HG03469 (cell line): ENCODE results near the gene MEOX1.
"Not testable (repeated sequence)": the region's sequence is repeated elsewhere in the genome, so short reads cannot be mapped to it uniquely, and the experiment has no call there.

Experiments
- ATAC-seq: cut with Tn5 transposase; IDR thresholded peaks from one replicate; pipeline ENCODE4 v1.9.1; 2021; ENCODE audit warnings: mild to moderate bottlenecking, moderate library complexity, moderate number of reproducible peaks; ENCODE audit not compliant: unreplicated experiment

Gene MEOX1

DNA sequence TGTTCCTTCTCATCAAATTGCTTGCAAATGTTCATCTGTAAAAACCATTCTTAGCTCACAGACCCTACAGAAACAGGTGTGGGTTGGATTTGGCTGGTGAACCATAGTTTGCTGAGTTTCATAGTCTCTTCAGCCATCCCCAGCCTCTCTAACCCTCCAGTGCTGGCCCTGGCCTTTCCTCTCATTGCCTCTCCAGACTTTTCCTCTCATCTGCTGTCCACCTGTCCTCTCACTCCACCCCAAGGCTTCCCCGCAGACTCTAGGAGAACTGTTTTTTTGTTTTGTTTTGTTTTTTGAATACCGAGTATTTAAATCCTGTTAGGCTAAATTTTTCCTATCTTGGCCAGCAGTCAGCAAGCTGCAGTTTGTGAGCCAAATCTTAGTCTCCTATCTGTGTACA lies 41.1 kb downstream of the MEOX1 start:
- ATAC-seq = no peak

DNA sequence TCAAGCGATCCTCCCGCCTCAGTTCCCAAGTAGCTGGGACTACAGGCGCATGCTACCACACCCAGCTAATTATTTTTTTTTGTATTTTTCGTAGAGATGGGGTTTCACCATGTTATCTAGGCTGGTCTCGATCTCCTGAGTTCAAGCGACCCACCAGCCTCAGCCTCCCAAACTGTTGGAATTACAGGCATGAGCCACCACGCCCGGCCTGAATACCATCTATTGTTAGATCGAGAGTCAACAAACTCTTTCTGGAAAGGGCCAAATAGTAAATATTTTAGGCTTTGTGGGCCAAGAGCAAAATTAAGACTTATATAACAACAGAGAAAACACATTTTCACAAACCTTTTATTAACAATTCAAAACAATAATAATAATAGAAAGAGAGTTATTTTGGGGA lies 41.6 kb downstream of the MEOX1 start:
- no peak for ATAC-seq

DNA sequence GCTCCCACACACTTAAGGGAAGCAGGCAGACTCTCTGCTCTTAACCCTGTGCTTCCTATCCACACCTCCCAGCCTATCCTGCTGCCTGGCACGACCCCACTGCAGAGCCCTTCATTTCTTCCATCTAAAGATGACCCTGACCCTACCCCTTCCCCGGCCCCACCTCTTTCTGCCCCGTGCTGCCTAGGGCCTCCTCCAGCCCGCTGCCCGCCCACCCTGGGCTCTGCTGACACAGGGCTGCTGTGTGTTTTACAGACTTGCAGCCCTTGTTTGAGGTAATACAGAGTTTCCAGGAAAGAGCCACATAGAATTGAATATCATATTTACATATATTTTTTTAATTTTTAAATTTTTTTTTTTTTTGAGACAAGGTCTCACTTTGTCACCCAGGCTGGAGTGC lies 42.0 kb downstream of the MEOX1 start:
- no peak for ATAC-seq

DNA sequence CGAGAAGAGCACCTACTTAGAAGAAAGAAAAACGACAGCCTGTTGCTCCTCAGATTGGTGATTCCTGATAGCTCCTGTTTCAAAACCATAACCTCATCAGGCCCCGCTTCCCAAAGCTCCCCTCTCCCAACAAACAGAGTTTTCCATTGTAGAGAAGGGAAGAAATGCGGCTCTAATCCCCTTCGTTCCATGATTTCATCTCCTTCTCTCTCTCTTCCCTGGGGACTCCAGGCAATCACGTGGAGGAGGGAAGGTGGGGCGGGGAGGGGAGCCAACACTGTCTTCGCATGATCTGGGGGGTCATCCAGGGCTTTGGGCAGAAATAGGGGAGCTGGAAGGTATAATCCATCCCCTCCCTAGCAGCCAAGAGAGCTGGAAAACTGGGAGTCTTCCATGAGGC lies 43.4 kb downstream of the MEOX1 start:
- ATAC-seq = no peak

DNA sequence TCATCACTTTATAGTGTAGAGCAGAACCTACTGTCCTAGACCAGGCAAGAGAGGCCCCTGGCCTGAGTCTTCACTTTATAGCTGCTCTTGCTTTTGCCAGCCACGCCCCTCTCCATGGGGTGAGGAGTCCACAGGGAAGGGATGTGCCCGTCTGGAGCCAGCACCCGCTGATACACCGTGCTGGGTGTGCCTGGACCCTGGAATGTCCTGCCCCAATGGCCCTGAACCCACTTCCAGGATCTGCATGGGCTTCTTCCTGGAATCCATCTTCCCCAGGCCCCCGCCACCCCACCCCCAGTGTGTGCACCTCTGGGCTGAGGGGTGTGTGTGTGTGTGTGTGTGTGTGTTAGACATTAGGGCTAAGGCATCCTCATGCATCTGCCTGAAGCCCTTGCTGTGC lies 44.9 kb downstream of the MEOX1 start:
- ATAC-seq = no peak

DNA sequence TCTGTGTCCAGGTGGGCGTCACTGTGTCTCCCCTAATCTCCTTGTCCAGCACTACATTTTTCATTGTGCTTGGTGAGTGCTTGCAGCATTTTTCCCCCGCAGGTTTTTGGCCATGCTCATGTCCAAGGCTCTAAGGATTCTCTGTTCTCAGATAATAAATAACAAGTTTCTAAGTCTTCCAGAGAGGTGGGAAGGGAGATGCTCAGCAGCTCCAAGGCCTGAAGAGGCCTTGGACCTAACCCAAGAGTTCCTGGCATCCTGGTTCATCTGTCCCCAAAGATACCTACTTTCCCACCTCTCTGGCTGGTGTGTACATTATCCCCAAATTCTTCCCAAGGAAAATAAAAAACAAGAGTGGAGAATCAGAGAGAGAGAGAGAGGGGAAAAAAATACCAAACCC lies 45.3 kb downstream of the MEOX1 start:
- ATAC-seq = no peak

DNA sequence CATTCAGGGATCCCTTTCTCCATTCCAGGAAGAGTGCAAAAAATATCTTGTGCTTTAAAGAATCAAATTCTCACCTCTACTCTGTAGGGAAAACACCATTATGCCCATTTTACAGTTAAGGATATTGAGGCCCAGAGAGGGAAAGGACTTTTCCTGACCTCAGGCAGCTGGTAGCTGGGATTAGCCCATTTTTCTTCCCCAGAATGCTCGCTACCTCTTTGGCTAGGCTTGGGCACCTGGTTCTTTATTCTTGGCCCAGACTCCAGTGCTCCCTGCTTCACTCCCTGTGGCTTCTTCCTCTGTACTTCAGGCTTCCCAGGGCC lies 45.7 kb downstream of the MEOX1 start:
- ATAC-seq = no peak

DNA sequence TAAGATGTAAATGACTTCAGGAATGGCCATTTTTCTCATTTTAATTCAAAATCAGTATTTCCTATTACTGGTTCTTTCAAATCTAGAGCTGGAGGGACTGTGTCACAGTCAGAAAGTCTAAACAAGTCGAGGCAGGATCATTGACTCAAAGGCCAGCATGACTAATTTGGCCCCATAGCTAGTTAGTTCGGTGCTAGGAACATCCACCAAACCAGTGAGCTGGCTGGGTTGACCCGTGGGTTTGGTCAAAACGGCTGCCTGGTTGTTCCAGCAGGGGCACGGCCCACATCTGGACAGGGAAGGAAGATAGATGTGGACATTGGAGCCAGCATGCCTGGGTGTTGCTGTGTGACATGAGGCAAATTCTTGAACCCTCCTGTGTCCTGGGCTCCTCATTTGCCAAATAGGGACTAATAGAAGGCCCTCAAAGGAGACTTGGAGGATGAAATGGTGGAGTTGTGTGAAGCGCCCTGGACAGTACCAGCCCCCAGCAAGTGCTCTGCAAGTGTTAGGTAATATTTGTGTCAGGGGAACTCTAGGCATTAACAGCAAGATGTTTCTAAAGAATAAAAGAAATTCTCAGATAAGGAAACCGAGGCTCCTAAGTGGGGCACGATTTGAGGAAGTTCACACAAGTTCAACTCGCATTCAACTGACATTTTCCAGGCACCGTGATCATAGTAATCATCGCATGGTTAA lies 46.2 kb downstream of the MEOX1 start:
- no peak for ATAC-seq

DNA sequence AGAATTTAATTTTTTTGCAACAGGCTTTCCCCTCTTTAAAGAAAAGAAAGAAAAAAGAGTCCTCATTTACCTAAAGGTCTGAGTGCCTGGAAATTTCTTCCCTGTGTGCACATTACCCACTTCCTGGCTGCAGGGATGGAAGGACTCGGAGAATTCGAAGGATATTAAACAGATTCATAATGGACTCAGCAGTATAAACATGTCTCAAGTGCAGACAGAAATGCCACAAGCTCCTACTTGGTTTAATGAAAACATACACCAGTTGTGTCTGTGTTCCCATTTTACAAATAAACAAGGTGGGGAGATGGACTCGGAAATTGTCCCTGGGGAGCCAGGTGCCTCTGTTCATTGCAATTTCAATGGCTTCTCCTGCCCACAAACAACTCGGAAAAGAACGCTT lies 47.2 kb downstream of the MEOX1 start:
- ATAC-seq = no peak

DNA sequence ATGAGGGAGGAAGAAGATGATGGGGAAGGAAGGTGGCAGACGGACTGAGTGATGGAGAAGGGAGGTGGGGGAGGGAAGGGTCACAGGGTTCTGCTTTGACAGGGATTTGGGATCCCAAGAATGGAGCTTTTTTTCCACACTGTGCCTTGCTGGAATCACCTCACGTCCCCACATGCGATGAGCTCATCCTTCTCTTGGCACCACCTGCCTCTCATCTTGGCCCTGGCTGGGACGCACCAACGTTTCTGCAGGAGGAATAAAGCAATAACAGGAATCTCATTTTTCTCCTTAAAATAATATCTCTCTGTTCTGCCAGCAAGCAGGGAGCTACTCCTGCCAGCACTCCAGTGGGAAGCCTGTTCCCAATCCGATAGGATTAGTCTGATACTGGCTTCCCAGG lies 47.8 kb downstream of the MEOX1 start:
- ATAC-seq = no peak

DNA sequence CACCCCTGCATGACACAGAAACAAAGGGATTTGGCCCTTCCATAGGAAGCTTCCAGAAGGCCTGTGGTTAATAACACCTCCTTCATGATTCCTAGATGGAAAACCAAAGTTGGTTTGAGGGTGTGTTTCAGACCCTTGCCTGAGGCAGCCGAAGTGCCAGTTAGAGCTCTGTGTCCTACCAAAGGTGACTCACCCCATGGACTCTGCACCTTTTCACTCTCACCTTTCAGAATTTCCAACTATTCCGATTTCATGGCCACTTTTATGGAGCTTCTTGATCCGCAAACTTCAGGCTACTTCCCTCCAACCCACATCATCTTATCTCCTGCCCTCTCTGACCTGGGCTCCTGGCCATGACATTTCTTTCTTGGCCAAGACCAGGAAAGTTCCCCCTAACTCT lies 49.2 kb downstream of the MEOX1 start:
- ATAC-seq = no peak

DNA sequence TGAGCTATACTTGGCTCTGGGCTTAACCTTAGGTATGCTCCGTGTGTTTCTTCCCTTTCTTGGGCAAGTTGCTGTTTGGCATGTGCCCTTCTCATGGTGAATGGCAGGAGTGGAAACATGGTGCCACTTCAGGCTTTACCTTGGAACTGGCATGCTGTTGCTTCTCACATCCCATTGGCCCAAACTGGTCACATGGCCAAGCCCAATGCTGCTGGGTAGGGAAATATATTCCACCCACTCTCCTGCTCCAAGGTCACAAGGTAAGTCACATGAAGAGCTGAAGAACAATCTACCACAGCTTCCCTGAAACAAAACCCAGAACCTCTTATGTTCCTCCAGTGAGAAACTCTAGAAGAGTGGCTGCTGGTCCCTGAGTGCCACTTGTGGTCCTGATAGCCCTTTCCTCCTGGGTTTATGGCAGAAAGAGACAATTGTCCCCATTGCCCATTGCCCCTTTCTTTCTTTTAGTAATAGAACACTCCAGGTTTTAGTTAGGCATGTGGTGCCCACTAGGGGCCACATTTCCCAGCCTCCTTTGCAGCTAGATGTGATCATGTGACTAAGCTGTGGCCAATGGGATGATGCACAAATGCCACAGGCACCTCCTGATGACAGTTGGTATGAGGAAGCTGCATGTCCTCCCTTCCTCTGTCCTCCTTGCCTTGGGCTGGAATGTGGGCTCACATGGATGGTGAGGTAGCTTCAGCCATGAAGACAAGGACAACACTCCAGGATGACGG lies 50.3 kb downstream of the MEOX1 start:
- no peak for ATAC-seq

DNA sequence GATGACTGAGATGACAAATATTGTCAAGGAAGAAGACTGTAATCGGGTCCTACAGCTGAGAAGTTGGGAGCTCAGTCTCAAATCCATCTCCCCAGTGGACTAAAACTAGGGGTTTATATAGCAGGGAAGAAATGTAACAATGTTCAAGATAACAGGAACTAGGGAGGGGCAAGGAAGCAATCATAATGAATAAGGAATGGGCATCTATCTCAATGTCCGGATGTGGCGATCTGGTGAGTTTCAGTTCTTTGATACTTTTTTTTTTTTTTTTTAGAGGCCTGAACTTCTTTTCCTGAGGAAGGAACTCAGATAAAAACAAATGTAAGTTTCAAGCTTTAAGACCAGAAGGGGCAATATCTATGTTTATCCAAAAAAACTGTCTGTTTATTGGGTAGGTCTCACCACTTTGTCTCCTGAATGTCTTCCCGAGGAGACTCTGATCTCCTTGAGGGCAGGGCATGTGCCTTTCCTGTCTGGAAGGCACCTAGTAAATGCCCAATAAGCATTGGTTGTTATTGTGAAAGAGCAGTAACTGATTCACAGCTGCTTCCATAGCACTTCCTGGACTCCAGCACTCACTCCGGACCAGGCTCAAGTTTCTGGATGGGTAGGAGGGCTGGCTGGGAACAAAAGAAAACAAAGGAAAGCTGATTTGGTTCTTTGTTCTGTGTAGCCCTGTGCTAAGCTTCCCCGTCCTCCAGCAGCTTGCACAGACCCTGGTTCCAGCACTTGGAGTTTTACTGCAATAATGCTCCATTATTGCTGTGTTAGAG lies 51.9 kb downstream of the MEOX1 start:
- no peak for ATAC-seq

DNA sequence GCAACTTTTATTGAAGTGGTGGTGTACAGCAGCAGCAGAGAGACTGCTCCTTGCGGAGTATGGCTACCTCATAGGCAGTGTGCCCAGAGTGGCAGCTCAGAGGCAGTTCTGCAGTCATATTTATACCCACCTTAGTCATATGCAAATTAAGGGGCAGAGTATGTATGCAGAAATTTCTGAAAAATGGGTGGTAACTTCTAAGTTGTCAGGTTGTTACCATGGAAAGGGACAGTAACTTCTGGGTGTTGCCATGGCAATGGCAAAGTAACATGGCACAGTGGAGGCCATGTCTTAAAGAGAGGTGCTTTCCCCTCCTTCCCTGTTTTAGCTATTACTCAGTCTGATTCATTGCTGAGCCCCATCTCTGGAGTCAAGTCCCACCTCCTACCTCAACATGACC lies 53.4 kb downstream of the MEOX1 start:
- ATAC-seq = no peak

DNA sequence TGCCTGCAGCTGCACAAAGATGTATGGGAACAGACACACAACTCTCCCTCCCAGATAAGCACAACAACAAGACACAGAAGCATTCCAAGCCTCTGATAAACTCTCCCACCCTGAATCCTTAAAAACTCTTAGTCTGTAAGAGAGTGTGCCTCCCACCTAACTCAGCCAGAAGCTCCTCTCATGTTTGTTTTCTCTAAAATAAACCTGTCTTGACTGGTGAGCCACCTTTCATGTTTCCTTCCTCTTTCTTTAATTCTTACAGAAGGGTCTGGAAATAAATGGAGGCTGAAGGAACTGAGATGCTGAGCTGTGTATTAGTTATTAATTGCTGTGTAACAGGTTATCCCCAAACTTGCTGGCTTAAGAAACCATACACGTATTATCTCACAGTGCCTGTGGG lies 57.2 kb downstream of the MEOX1 start:
- ATAC-seq = no peak

DNA sequence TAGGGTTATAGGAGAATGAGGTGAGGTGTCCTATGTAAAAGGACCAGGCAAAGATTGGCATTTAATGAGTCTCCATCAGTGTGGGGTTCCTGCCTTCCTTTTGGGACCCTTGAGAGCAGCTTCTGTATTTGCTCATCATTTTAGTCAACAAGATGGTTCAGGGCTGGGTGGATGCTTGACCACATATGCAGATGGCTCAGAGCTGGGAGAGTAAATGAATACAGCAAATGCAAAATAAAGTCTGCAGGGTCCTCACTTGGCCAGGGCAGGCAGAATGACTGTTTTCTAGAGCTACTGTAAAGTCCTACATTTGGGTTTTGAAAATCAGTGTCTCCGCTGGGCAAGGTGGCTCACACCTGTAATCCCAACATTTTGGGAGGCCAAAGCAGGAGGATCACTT lies 58.4 kb downstream of the MEOX1 start:
- no peak for ATAC-seq

DNA sequence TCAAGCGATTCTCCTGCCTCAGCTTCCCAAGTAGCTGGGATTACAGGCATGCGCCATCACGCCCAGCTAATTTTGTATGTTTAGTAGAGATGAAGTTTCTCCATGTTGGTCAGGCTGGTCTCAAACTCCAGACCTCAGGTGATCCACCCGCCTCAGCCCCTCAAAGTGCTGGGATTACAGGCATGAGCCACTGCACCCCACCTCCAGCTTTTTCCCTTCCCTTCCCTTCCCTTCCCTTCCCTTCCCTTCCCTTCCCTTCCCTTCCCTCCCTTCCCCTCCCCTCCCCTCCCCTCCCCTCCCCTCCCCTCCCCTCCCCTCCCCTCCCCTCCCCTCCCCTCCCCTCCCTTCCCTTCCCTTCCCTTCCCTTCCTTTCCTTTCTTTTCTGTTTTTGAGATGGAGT lies 59.2 kb downstream of the MEOX1 start:
- ATAC-seq = not testable (repeated sequence)

DNA sequence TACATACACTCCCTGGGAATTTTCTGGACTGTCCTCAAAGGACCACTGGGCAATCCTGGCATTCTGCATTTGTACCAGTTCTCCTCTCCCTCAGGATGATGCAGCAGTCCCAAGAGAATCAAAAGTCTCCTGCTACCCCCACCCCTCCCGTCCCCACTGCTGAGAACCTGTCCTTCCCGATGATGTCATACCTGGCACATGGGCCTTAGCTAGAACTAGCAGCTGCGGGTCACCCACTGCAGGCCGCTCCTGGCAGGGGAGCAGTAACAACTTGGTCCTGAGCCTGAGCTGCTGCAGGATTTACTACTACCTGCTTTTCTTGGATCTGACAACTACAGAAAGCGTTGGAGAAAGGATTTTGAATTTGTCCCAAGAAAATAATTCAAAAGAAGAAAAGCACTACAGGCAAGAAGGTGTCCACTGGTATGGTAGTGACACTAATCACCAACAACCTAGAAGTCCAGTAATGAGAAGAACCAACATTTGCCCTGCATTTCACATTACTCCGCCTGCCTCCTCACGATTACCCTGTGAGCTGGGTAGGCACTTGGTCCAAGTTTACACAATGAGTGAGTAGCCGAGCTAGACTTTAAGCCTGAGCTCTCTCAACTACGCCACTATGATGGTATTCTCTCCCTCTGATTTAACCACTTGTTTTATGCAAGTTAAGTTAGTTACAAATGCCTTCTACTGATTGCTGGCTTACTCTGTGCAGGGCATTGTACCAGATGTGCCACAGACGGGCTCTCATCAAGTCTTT lies 60.3 kb downstream of the MEOX1 start:
- no peak for ATAC-seq

DNA sequence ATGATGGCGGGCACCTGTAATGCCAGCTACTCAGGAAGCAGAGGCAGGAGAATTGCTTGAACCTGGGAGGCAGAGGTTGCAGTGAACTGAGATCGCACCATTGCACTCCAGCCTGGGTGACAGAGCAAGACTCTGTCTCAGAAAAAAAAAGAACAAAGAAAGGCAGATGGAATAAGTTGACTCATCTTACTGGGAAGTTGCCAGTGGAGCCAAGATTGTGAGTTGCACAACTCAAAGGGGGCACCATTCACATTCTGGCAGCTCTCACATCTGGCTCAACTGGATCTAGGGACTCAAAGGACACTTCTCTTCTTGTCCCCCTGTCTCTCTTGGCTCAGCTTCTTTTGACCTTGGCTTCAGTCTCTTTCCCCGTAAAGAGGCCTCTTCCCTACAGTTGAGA lies 61.9 kb downstream of the MEOX1 start:
- ATAC-seq = no peak

DNA sequence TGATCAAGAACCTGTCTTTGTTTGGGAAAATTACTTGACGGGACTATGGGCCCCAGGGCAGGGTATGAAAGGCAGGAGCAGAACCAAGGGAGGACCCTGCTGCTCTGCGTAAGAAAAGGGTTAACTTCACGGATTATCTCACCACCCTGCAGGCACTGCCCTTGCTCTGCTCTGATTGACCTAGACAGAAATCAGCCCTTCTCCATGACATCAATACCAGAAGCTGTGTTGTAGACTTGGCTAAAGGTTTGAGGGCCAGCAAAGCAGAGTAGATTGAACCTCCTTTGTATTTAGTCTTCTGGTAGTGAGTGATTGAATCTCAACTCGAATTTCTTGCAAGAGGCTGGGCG lies 62.7 kb downstream of the MEOX1 start:
- ATAC-seq = no peak

DNA sequence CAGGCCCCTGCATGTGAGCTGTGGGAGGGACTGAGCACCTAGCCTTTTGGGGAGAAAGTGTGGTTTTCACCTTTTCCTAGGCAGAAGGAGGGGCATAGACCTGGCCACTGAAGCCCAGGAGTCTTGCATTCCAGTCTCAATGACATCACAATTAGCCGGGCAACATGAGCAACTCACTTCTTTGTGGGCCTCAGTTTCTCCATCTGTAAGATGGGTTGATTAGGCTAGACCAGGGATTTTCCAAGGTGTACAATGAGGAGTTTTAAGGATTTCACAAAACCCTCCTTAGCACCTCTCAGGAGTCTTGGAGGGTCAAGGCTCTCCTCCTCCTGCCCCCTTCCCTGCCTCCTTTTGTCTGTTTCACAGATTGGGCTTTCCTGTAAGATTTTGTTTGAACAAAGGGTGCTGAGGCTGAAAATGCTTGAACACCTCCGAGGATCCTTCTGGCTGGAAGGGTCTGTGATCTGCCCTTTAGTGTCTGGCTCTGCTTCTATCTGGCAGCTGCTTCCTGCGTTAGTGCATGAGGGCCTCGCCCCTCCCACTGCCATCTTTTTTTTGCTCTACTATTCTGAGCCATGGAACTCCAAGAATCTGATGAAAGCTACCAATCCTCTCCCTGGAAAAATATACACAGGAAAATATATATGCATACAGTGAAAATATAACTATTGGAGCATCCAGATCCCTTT lies 63.2 kb downstream of the MEOX1 start:
- ATAC-seq = no peak
